ENCODE results near the gene SCAF1. TPM values are rescaled to one million over a fixed set of nuclear protein-coding genes. Genes with fewer than 3 reads are reported as not detected.

Gene SCAF1
- total RNA-seq, 1 donor from 2014 or later = 8.7 TPM

GRCh38 chr19:49645592-49645991, 3.6 kb downstream of the SCAF1 start:
- Histone ChIP-seq H3K4me2 (no peak overlapping the region), H3K9ac (no peak overlapping the region), H3F3A (ENCODE audit: low read depth) (peaks cover 20% of the 10 kb centered on the region), H2AFZ (replicated peaks) (no peak overlapping the region), H3K36me3 (no peaks in the 10 kb centered on the region), H3K27me3 (no peaks in the 10 kb centered on the region), H3K9me3 (ENCODE audit: low read depth) (no peaks in the 10 kb centered on the region), H4K20me1 (ENCODE audit: low read depth) (peaks cover 51% of the 10 kb centered on the region), H3K4me1 (peaks cover 19% of the 10 kb centered on the region), H3K79me2 (ENCODE audit: low read depth) (peaks cover 48% of the 10 kb centered on the region), H3K4me3 (no peak overlapping the region), H3K27ac (no peak overlapping the region)
- TF ChIP-seq EZH2phosphoT487 (IDR thresholded peaks at IDR 0.05) = no peak
- TF ChIP-seq, protein P1, sequence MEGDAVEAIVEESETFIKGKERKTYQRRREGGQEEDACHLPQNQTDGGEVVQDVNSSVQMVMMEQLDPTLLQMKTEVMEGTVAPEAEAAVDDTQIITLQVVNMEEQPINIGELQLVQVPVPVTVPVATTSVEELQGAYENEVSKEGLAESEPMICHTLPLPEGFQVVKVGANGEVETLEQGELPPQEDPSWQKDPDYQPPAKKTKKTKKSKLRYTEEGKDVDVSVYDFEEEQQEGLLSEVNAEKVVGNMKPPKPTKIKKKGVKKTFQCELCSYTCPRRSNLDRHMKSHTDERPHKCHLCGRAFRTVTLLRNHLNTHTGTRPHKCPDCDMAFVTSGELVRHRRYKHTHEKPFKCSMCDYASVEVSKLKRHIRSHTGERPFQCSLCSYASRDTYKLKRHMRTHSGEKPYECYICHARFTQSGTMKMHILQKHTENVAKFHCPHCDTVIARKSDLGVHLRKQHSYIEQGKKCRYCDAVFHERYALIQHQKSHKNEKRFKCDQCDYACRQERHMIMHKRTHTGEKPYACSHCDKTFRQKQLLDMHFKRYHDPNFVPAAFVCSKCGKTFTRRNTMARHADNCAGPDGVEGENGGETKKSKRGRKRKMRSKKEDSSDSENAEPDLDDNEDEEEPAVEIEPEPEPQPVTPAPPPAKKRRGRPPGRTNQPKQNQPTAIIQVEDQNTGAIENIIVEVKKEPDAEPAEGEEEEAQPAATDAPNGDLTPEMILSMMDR (IDR thresholded peaks at IDR 0.05) = no peak
- no peak for TF ChIP-seq EZH2 (IDR thresholded peaks at IDR 0.05)
- H3K27me3 Mint-ChIP-seq (ENCODE audit: insufficient read depth, low read depth) = peaks cover 5% of the 10 kb centered on the region
- H3K9me3 Mint-ChIP-seq = no peaks in the 10 kb centered on the region
- H3K4me3 Mint-ChIP-seq = no peak overlapping the region
- no peak overlapping the region for H3K27ac Mint-ChIP-seq
- H3K4me1 Mint-ChIP-seq = peaks cover 32% of the 10 kb centered on the region
- H3K36me3 Mint-ChIP-seq = peaks cover 27% of the 10 kb centered on the region
- no peak for DNase-seq (ENCODE audit: low spot score)

DNA sequence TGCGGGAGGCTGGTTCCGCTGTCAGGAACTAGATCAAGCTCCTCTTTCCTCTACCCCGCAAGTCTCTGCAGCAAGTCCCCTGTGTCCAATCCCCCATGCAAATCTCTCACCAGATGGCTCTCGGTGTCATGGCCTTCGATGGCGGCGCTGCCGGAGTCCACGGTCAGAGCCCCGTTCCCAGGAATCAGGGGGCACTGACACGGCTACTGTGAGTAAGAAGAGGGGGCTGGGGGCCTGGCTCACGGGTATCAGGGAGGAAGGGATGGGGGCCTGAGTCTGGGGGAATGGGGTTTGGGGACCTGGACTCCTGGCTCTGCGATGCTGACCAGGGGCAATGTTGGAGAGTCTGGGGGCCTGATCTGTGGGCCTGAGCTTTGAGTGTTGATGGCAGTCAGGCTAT, 4.0 kb downstream of the SCAF1 start:
- Histone ChIP-seq H3K4me3 (no peak overlapping the region), H4K20me1 (ENCODE audit: low read depth) (peaks cover 51% of the 10 kb centered on the region), H3K27me3 (no peaks in the 10 kb centered on the region), H3K36me3 (no peaks in the 10 kb centered on the region), H3F3A (ENCODE audit: low read depth) (peaks cover 16% of the 10 kb centered on the region), H3K27ac (no peak overlapping the region), H2AFZ (replicated peaks) (no peak overlapping the region), H3K79me2 (ENCODE audit: low read depth) (peaks cover 48% of the 10 kb centered on the region), H3K9ac (no peak overlapping the region), H3K4me2 (no peak overlapping the region), H3K9me3 (ENCODE audit: low read depth) (no peaks in the 10 kb centered on the region), H3K4me1 (peaks cover 19% of the 10 kb centered on the region)
- no peak for DNase-seq (ENCODE audit: low spot score)
- H3K27me3 Mint-ChIP-seq (ENCODE audit: insufficient read depth, low read depth) = peaks cover 5% of the 10 kb centered on the region
- peaks cover 28% of the 10 kb centered on the region for H3K4me1 Mint-ChIP-seq
- TF ChIP-seq EZH2phosphoT487 (IDR thresholded peaks at IDR 0.05) (no peak), EZH2 (IDR thresholded peaks at IDR 0.05) (no peak)
- TF ChIP-seq, protein P1 (IDR thresholded peaks at IDR 0.05) = no peak
- H3K36me3 Mint-ChIP-seq = peaks cover 28% of the 10 kb centered on the region
- H3K27ac Mint-ChIP-seq = no peak overlapping the region
- H3K9me3 Mint-ChIP-seq = no peaks in the 10 kb centered on the region
- H3K4me3 Mint-ChIP-seq = no peak overlapping the region

DNA sequence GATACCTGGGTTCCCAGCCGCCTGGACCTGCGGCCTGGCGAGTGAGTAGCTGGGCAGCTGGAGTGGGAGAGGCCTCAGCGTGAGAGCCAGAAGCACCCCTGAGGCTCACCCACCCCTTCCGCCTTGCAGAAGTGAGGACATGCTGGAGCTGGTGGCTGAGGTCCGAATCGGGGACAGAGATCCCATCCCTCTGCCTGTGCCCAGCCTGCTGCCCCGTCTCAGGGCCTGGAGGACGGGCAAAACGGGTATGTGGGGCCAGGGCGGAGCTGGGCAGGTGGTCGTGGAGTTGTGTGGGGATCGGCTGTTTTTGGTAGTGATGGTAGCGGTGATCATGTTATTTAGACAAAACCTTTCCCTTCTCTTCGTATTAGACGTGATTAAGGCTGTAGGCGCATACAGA, 4.6 kb downstream of the SCAF1 start:
- TF ChIP-seq EZH2 (IDR thresholded peaks at IDR 0.05) (no peak), EZH2phosphoT487 (IDR thresholded peaks at IDR 0.05) (no peak)
- TF ChIP-seq, protein P1 (IDR thresholded peaks at IDR 0.05) = no peak
- H3K4me3 Mint-ChIP-seq = peak overlapping the region; percentile 61
- H3K4me1 Mint-ChIP-seq = peaks cover 26% of the 10 kb centered on the region
- H3K79me2 ChIP-seq (ENCODE audit: low read depth) = peaks cover 48% of the 10 kb centered on the region
- H3K27ac Mint-ChIP-seq = no peak overlapping the region
- no peak for DNase-seq (ENCODE audit: low spot score)
- no peak overlapping the region for H3K4me2 ChIP-seq
- H3K36me3 ChIP-seq = no peaks in the 10 kb centered on the region
- H3K9ac ChIP-seq = no peak overlapping the region
- H3K9me3 Mint-ChIP-seq = no peaks in the 10 kb centered on the region
- no peaks in the 10 kb centered on the region for H3K9me3 ChIP-seq (ENCODE audit: low read depth)
- H2AFZ ChIP-seq (replicated peaks) = no peak overlapping the region
- H3K4me1 ChIP-seq = peaks cover 14% of the 10 kb centered on the region
- peaks cover 28% of the 10 kb centered on the region for H3K36me3 Mint-ChIP-seq
- peaks cover 5% of the 10 kb centered on the region for H3K27me3 Mint-ChIP-seq (ENCODE audit: insufficient read depth, low read depth)
- H3K4me3 ChIP-seq = no peak overlapping the region
- no peaks in the 10 kb centered on the region for H3K27me3 ChIP-seq
- no peak overlapping the region for H3K27ac ChIP-seq
- H3F3A ChIP-seq (ENCODE audit: low read depth) = peaks cover 10% of the 10 kb centered on the region
- peaks cover 51% of the 10 kb centered on the region for H4K20me1 ChIP-seq (ENCODE audit: low read depth)

All from neural progenitor cell (in vitro differentiated cells).